Small intestine (tissue), 7 donors: ENCODE results near the gene RND2. TPM values are rescaled to one million over a fixed set of nuclear protein-coding genes. Genes with fewer than 3 reads are reported as not detected.
"Not testable (repeated sequence)": the region's sequence is repeated elsewhere in the genome, so short reads cannot be mapped to it uniquely, and the experiment has no call there.

Experiments
- DNase-seq, 2 donors: peaks; one replicate each; pipeline versions ENCODE4 v3.0.0 to v3.0.0-alpha.2; 2013
- FAIRE-seq: peaks from 2 replicates; lab custom pipeline; 2012; peaks lifted over from hg19 to GRCh38; lab: Jason Lieb, UNC
- H3K27ac ChIP-seq, 3 donors: one replicate each; pipeline ENCODE4 v1.5.1; 2013; ENCODE audit warnings: low read length in 2 of 3, mild to moderate bottlenecking in 2 of 3, control low read depth in 1 of 3, inconsistent platforms in 1 of 3, low read depth in 1 of 3, moderate library complexity in 1 of 3
- H3K27me3 ChIP-seq, 3 donors: one replicate each; pipeline ENCODE4 v1.6.1; 2013; ENCODE audit warnings: low read length in 3 of 3, inconsistent platforms in 1 of 3; ENCODE audit not compliant: control insufficient read depth in 3 of 3, insufficient read depth in 3 of 3
- H3K36me3 ChIP-seq, 3 donors: one replicate each; pipeline ENCODE4 v1.6.1; 2013; ENCODE audit warnings: low read length in 3 of 3, inconsistent platforms in 1 of 3, low read depth in 1 of 3, mild to moderate bottlenecking in 1 of 3, moderate library complexity in 1 of 3; ENCODE audit not compliant: control insufficient read depth in 3 of 3, insufficient read depth in 2 of 3
- H3K4me1 ChIP-seq, 3 donors: one replicate each; pipeline ENCODE4 v1.6.1; 2013; ENCODE audit warnings: low read length in 2 of 3, inconsistent platforms in 1 of 3, low read depth in 1 of 3, mild to moderate bottlenecking in 1 of 3, moderate library complexity in 1 of 3; ENCODE audit not compliant: control insufficient read depth in 3 of 3, insufficient read depth in 2 of 3
- H3K4me3 ChIP-seq, 3 donors: one replicate each; pipeline ENCODE4 v1.5.1; 2013; ENCODE audit warnings: low read length in 3 of 3, control low read depth in 1 of 3, inconsistent platforms in 1 of 3, low read depth in 1 of 3, mild to moderate bottlenecking in 1 of 3, moderate library complexity in 1 of 3
- H3K9me3 ChIP-seq, 2 donors: one replicate each; pipeline ENCODE4 v1.6.1; 2013; ENCODE audit warnings: low read depth in 1 of 2, low read length in 1 of 2; ENCODE audit not compliant: control insufficient read depth in 2 of 2, insufficient read depth in 1 of 2
- WGBS, 3 donors: extraction: QIAGEN DNeasy Blood & Tissue Kit; methylation state at CpG; one replicate each; pipeline ENCODE4 v1.1.7; 2013; 5-methylcytosine and 5-hydroxymethylcytosine counted together
- polyA plus RNA-seq, 4 donors: library from polyadenylated mRNA; stranded (reverse) in 3 of 4; unstranded in 1 of 4; fragments of 200-250 nt in 3 of 4; fragments of 120-200 nt in 1 of 4; gene quantifications; one replicate each; pipeline versions ENCODE4 v1.2.1 to v1.2.3, GENCODE V29; 2013
- donor health status: healthy with polysubstance abuse.
- donor health status: control.
- donor health status: control.
- donor health status: Bipolar disorder and iron deficiency.
- donor health status: healthy.

The RND2 gene
- polyA plus RNA-seq, 4 donors = 0.27 to 0.67 (median 0.41) TPM; not detected in 1

- H3K27ac ChIP-seq = no peak overlapping the region
- H3K36me3 ChIP-seq = peaks cover 4 to 53% (median 12%) of the 10 kb centered on the region in 3 donors
These were observed 39.8 kb upstream of the RND2 start for GRCh38 chr17:42985225-42985624.

GRCh38 chr17:42989141-42989540 lies 35.9 kb upstream of the RND2 start:
- no peak for FAIRE-seq

More at GRCh38 chr17:42985225-42985624, 39.8 kb upstream of the RND2 start:
- no peaks in the 10 kb centered on the region for H3K9me3 ChIP-seq
- FAIRE-seq = no peak
- no peak overlapping the region for H3K4me3 ChIP-seq
- H3K4me1 ChIP-seq = peaks cover 0 to 4% (median 3%) of the 10 kb centered on the region in 3 donors
- no peak for DNase-seq
- WGBS, 3 donors = 14 to 62% methylated on average over 1 of the region's 1 CpG; no CpG with 5 or more reads in 1 of the 3 donors
- no peaks in the 10 kb centered on the region for H3K27me3 ChIP-seq

GRCh38 chr17:42989726-42990652 lies 35.0 kb upstream of the RND2 start:
- H3K27ac ChIP-seq = no peak overlapping the region
- WGBS, 3 donors = 88 to 93% (median 89%) methylated on average over 6 of the region's 6 CpGs

More at GRCh38 chr17:42989141-42989540, 35.9 kb upstream of the RND2 start:
- Histone ChIP-seq H3K4me3 (no peak overlapping the region), H3K27me3 (no peaks in the 10 kb centered on the region), H3K27ac (no peak overlapping the region), H3K36me3 (peaks cover 14 to 67% (median 18%) of the 10 kb centered on the region in 3 donors), H3K4me1 (no peaks in the 10 kb centered on the region), H3K9me3 (no peaks in the 10 kb centered on the region)
- no peak for DNase-seq
- WGBS, 3 donors = 88 to 94% (median 91%) methylated on average over 5 of the region's 5 CpGs

GRCh38 chr17:42991471-42991870 lies 33.6 kb upstream of the RND2 start:
- H3K4me1 ChIP-seq = no peaks in the 10 kb centered on the region
- H3K9me3 ChIP-seq = no peaks in the 10 kb centered on the region
- FAIRE-seq (no peak), DNase-seq (no peak)
- 91 to 93% (median 91%) methylated on average over 6 of the region's 6 CpGs for WGBS, 3 donors
- no peak overlapping the region for H3K27ac ChIP-seq
- H3K27me3 ChIP-seq = no peaks in the 10 kb centered on the region
- H3K36me3 ChIP-seq = peaks cover 14 to 61% (median 18%) of the 10 kb centered on the region in 3 donors
- H3K4me3 ChIP-seq = no peak overlapping the region

More at GRCh38 chr17:42989726-42990652, 35.0 kb upstream of the RND2 start:
- DNase-seq (no peak), FAIRE-seq (no peak)
- Histone ChIP-seq H3K36me3 (peaks cover 14 to 69% (median 18%) of the 10 kb centered on the region in 3 donors), H3K9me3 (no peaks in the 10 kb centered on the region), H3K27me3 (no peaks in the 10 kb centered on the region), H3K4me1 (no peaks in the 10 kb centered on the region), H3K4me3 (no peak overlapping the region)

- peaks cover 10 to 51% (median 12%) of the 10 kb centered on the region in 3 donors for H3K36me3 ChIP-seq
- peaks cover 0 to 7% (median 0%) of the 10 kb centered on the region in 3 donors for H3K4me1 ChIP-seq
- WGBS, 3 donors = 81 to 87% (median 81%) methylated on average over 5 of the region's 5 CpGs
- H3K4me3 ChIP-seq = no peak overlapping the region
- FAIRE-seq (no peak), DNase-seq (no peak)
- no peaks in the 10 kb centered on the region for H3K27me3 ChIP-seq
- no peak overlapping the region for H3K27ac ChIP-seq
- H3K9me3 ChIP-seq = no peaks in the 10 kb centered on the region
These were observed 32.2 kb upstream of the RND2 start for GRCh38 chr17:42992872-42993271.

- not testable (repeated sequence) for H3K27me3 ChIP-seq, H3K9me3 ChIP-seq, H3K4me1 ChIP-seq, H3K4me3 ChIP-seq, H3K27ac ChIP-seq, DNase-seq, FAIRE-seq
- 81 to 85% (median 84%) methylated on average over 10 of the region's 10 CpGs for WGBS, 3 donors
- H3K36me3 ChIP-seq = peaks cover 8 to 41% (median 10%) of the 10 kb centered on the region in 3 donors
These were observed 31.1 kb upstream of the RND2 start for GRCh38 chr17:42993913-42994312.

- Histone ChIP-seq H3K27me3 (no peaks in the 10 kb centered on the region), H3K36me3 (peaks cover 9 to 41% (median 14%) of the 10 kb centered on the region in 3 donors), H3K4me3 (peak overlapping the region in 2 of 3 donors; percentile 10 to 22), H3K4me1 (peaks cover 0 to 18% (median 0%) of the 10 kb centered on the region in 3 donors), H3K9me3 (no peaks in the 10 kb centered on the region), H3K27ac (peak overlapping the region; percentile 65 to 94 (median 72))
- FAIRE-seq (no peak), DNase-seq (peak in 1 of 2 donors; percentile 37)
- WGBS, 3 donors = 6 to 17% (median 6%) methylated on average over 5 of the region's 5 CpGs
These were observed 27.5 kb upstream of the RND2 start for GRCh38 chr17:42997390-42997983.
